CD8-positive, alpha-beta memory T cell (primary cell): ENCODE results near the gene SNX9. TPM values are rescaled to one million over a fixed set of nuclear protein-coding genes. Genes with fewer than 3 reads are reported as not detected.

Experiments used
- CTCF ChIA-PET: fragments of 350-600 bp; sonication (Branson Sonifier 250); formaldehyde crosslinking; loops from one replicate; lab custom pipeline; 2021; ENCODE audit warnings: antibody characterized with exemption; lab: Charles Lee
- POLR2A ChIA-PET: fragments of 350-600 bp; sonication (Branson Sonifier 250); formaldehyde crosslinking; loops from one replicate; lab custom pipeline; 2021; ENCODE audit warnings: antibody characterized with exemption; lab: Charles Lee
- DNase-seq, 5 donors: peaks; one replicate each; pipeline versions ENCODE4 v3.0.0 to v3.0.0-alpha.2; 2020 to 2022; ENCODE audit warnings: mixed read lengths in 1 of 5
- H3K27ac ChIP-seq: one replicate; pipeline ENCODE4 v1.7.0; 2013; ENCODE audit warnings: low read depth, mild to moderate bottlenecking, low read length, moderate library complexity
- H3K27me3 ChIP-seq: 2 replicates; pipeline ENCODE4 v1.7.0; 2013; ENCODE audit warnings: low read length, mild to moderate bottlenecking; ENCODE audit not compliant: insufficient read depth, poor library complexity, severe bottlenecking
- H3K36me3 ChIP-seq: 2 replicates; pipeline ENCODE4 v1.7.0; 2013; ENCODE audit warnings: mild to moderate bottlenecking, low read length, moderate library complexity; ENCODE audit not compliant: insufficient read depth
- H3K4me1 ChIP-seq: 2 replicates; pipeline ENCODE4 v1.7.0; 2013; ENCODE audit warnings: mild to moderate bottlenecking, low read length, moderate library complexity; ENCODE audit not compliant: insufficient read depth
- H3K4me3 ChIP-seq: 2 replicates; pipeline ENCODE4 v1.7.0; 2013; ENCODE audit warnings: mild to moderate bottlenecking, low read length
- H3K9me3 ChIP-seq: 2 replicates; pipeline ENCODE4 v1.7.0; 2013; ENCODE audit warnings: mild to moderate bottlenecking, low read length
- H3K27ac Mint-ChIP-seq, 8 donors: one replicate each; pipeline ENCODE4 v1.8.0; 2020 to 2021; ENCODE audit warnings: mixed read lengths in 8 of 8, mild to moderate bottlenecking in 6 of 8, inconsistent platforms in 3 of 8, moderate library complexity in 3 of 8
- H3K27me3 Mint-ChIP-seq, 2 donors: one replicate each; pipeline ENCODE4 v1.8.0; 2020 to 2021; ENCODE audit warnings: mixed read lengths in 2 of 2, mild to moderate bottlenecking in 1 of 2, moderate library complexity in 1 of 2
- H3K36me3 Mint-ChIP-seq, 3 donors: one replicate each; pipeline ENCODE4 v1.8.0; 2020 to 2021; ENCODE audit warnings: mixed read lengths in 3 of 3, inconsistent platforms in 1 of 3, mild to moderate bottlenecking in 1 of 3
- H3K4me1 Mint-ChIP-seq, 3 donors: one replicate each; pipeline ENCODE4 v1.8.0; 2020 to 2021; ENCODE audit warnings: mixed read lengths in 3 of 3, inconsistent platforms in 1 of 3, mild to moderate bottlenecking in 1 of 3
- H3K4me3 Mint-ChIP-seq, 7 donors: one replicate each; pipeline ENCODE4 v1.8.0; 2020 to 2021; ENCODE audit warnings: mixed read lengths in 7 of 7, mild to moderate bottlenecking in 6 of 7, moderate library complexity in 4 of 7, inconsistent platforms in 2 of 7
- H3K9me3 Mint-ChIP-seq, 5 donors: one replicate each; pipeline ENCODE4 v1.8.0; 2020 to 2022; ENCODE audit warnings: mixed read lengths in 5 of 5, mild to moderate bottlenecking in 3 of 5, moderate library complexity in 2 of 5, inconsistent platforms in 1 of 5
- polyA plus RNA-seq: library from polyadenylated mRNA; unstranded; fragments of 300-500 nt; fragmentation: Illumina TruSeq; gene quantifications from one replicate; pipeline ENCODE4 v1.2.3, GENCODE V29; 2021
- total RNA-seq, 2 experiments: library from RNA; stranded (reverse); gene quantifications; one replicate each; pipeline ENCODE4 v1.2.3, GENCODE V29; 2021

The SNX9 gene
- total and polyA plus RNA-seq, 3 experiments from 2014 or later, result 11.9 to 60.5 (median 60.3) TPM

- Mint-ChIP-seq H3K36me3 (peaks cover 0 to 3% (median 2%) of the 10 kb centered on the region in 3 donors), H3K9me3 (no peaks in the 10 kb centered on the region), H3K4me1 (peaks cover 39 to 61% (median 46%) of the 10 kb centered on the region in 3 donors), H3K27me3 (peaks cover 3 to 13% of the 10 kb centered on the region in 2 donors), H3K4me3 (peak overlapping the region in 1 of 7 donors; percentile 8), H3K27ac (peak overlapping the region in 3 of 8 donors; percentile 13 to 42 (median 28))
- ChIA-PET CTCF (interaction anchor here (1.3 to 1.4 kb wide), 3 partner anchors 10 to 69 kb away, joined by 3 to 4 read pairs (median 3); no protein-coding TSS in a partner anchor), POLR2A (no interaction called here)
- Histone ChIP-seq H3K27ac (no peak overlapping the region), H3K27me3 (no peaks in the 10 kb centered on the region), H3K9me3 (no peaks in the 10 kb centered on the region), H3K36me3 (no peaks in the 10 kb centered on the region), H3K4me3 (no peak overlapping the region), H3K4me1 (peaks cover 52% of the 10 kb centered on the region)
- DNase-seq, result no peak
Measured at GRCh38 chr6:157830354-157831017, 7.4 kb downstream of the SNX9 start.

DNA sequence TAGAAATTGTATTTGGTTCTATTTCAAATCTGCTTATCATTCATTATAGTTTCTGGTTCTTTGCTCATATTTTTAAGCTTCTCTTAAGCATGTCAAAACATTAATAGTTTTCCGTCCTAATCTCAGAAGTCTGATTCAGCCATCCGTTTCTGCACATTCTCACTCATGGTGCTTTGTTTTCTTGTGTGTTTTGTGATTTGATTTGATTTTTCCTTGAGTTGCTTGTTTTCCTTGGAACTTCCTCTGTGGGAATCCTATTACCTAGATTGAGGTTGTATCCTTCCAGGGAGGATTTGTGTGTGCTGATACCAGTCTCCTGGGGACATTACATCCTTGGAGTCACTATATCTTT is 7.9 kb downstream of the SNX9 start:
- no peak overlapping the region for H3K27ac ChIP-seq
- CTCF ChIA-PET, result interaction anchor here (1.3 to 1.4 kb wide), 3 partner anchors 9 to 70 kb away, joined by 3 to 4 read pairs (median 3); no protein-coding TSS in a partner anchor
- Mint-ChIP-seq H3K4me1 (peaks cover 38 to 61% (median 42%) of the 10 kb centered on the region in 3 donors), H3K4me3 (no peak overlapping the region), H3K27ac (no peak overlapping the region), H3K36me3 (peaks cover 0 to 5% (median 2%) of the 10 kb centered on the region in 3 donors), H3K9me3 (no peaks in the 10 kb centered on the region), H3K27me3 (peaks cover 3 to 15% of the 10 kb centered on the region in 2 donors)
- no peak overlapping the region for H3K4me3 ChIP-seq
- POLR2A ChIA-PET, result no interaction called here
- no peaks in the 10 kb centered on the region for H3K36me3 ChIP-seq
- DNase-seq, result no peak
- peaks cover 49% of the 10 kb centered on the region for H3K4me1 ChIP-seq
- no peaks in the 10 kb centered on the region for H3K27me3 ChIP-seq
- H3K9me3 ChIP-seq, result no peaks in the 10 kb centered on the region

DNA sequence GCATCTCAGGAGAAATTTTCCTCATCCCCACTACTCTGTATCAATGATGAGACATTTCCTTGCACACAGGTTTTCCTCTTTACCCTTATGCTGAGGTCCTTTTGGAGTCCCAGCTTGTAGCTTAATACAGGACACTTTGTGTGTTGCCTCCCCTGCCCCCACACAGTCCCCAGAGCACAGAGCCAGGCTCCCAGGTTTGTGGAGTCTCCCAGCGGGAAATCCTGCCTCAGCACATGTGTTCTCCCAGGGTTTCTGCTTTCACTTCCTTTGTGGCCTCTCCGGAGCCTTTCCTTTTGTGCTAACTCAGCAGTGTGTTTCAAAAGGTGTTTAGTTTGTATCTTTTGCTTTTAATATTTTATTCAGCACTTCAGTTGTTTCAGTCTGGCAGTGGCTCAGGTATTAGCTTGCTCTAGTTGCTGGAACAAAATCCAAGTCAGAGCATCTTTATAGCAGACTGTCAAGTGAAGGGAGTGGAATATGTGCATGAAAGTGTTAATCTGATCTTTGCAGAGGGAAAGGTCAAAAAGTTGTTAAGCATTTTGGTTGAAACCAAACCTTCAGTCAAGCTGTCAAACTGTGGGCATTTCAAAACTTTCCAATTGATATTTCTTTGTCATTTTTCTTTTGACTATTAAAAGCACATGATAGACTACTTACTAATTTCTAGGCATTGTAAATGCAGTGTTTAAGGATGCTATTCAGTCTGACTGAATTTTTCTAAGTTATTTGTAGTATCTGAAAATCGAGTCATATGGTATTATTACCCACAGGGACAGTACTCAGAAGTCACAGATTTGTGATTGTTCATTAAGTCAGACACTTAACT is 8.6 kb downstream of the SNX9 start:
- H3K4me3 Mint-ChIP-seq, result peak overlapping the region in 1 of 7 donors; percentile 3
- H3K4me1 Mint-ChIP-seq, result peaks cover 38 to 65% (median 42%) of the 10 kb centered on the region in 3 donors
- H3K36me3 Mint-ChIP-seq, result peaks cover 0 to 7% (median 2%) of the 10 kb centered on the region in 3 donors
- Histone ChIP-seq H3K27ac (no peak overlapping the region), H3K27me3 (no peaks in the 10 kb centered on the region), H3K9me3 (no peaks in the 10 kb centered on the region), H3K36me3 (no peaks in the 10 kb centered on the region), H3K4me3 (no peak overlapping the region), H3K4me1 (peaks cover 49% of the 10 kb centered on the region)
- no peak for DNase-seq
- ChIA-PET CTCF (interaction anchor here (1.3 to 1.7 kb wide), 4 partner anchors 9 to 70 kb away, joined by 3 to 4 read pairs (median 4); no protein-coding TSS in a partner anchor), POLR2A (no interaction called here)
- H3K27me3 Mint-ChIP-seq, result peaks cover 3 to 15% of the 10 kb centered on the region in 2 donors
- H3K27ac Mint-ChIP-seq, result peak overlapping the region in 1 of 8 donors; percentile 22
- no peaks in the 10 kb centered on the region for H3K9me3 Mint-ChIP-seq

GRCh38 chr6:157832250-157832967 is 9.4 kb downstream of the SNX9 start:
- Mint-ChIP-seq H3K27ac (no peak overlapping the region), H3K36me3 (peaks cover 0 to 7% (median 2%) of the 10 kb centered on the region in 3 donors), H3K4me3 (peak overlapping the region in 1 of 7 donors; percentile 21), H3K9me3 (no peaks in the 10 kb centered on the region), H3K27me3 (peaks cover 3 to 15% of the 10 kb centered on the region in 2 donors), H3K4me1 (peaks cover 38 to 65% (median 42%) of the 10 kb centered on the region in 3 donors)
- H3K9me3 ChIP-seq, result no peaks in the 10 kb centered on the region
- CTCF ChIA-PET, result interaction anchor here (1.7 kb wide), 1 partner anchor 41 kb away, joined by 4 read pairs; no protein-coding TSS in a partner anchor
- no peaks in the 10 kb centered on the region for H3K36me3 ChIP-seq
- POLR2A ChIA-PET, result no interaction called here
- no peak overlapping the region for H3K4me3 ChIP-seq
- no peak overlapping the region for H3K27ac ChIP-seq
- H3K27me3 ChIP-seq, result no peaks in the 10 kb centered on the region
- DNase-seq, result no peak
- H3K4me1 ChIP-seq, result peaks cover 53% of the 10 kb centered on the region

GRCh38 chr6:157834549-157834948 is 11.5 kb downstream of the SNX9 start:
- Mint-ChIP-seq H3K9me3 (no peaks in the 10 kb centered on the region), H3K27me3 (peaks cover 3 to 15% of the 10 kb centered on the region in 2 donors), H3K27ac (peak overlapping the region in 1 of 8 donors; percentile 31), H3K36me3 (peaks cover 0 to 4% (median 2%) of the 10 kb centered on the region in 3 donors), H3K4me1 (peaks cover 39 to 74% (median 48%) of the 10 kb centered on the region in 3 donors), H3K4me3 (no peak overlapping the region)
- H3K27ac ChIP-seq, result no peak overlapping the region
- ChIA-PET POLR2A (no interaction called here), CTCF (interaction anchor here (0.6 to 1.7 kb wide), 2 partner anchors 8 to 593 kb away, joined by 3 read pairs; no protein-coding TSS in a partner anchor)
- H3K27me3 ChIP-seq, result no peaks in the 10 kb centered on the region
- peaks cover 48% of the 10 kb centered on the region for H3K4me1 ChIP-seq
- no peak overlapping the region for H3K4me3 ChIP-seq
- no peaks in the 10 kb centered on the region for H3K9me3 ChIP-seq
- H3K36me3 ChIP-seq, result no peaks in the 10 kb centered on the region
- DNase-seq, result no peak

- Mint-ChIP-seq H3K27ac (no peak overlapping the region), H3K27me3 (peaks cover 6 to 7% of the 10 kb centered on the region in 2 donors), H3K9me3 (no peaks in the 10 kb centered on the region), H3K4me3 (no peak overlapping the region), H3K36me3 (peaks cover 0 to 4% (median 0%) of the 10 kb centered on the region in 3 donors), H3K4me1 (peaks cover 22 to 65% (median 31%) of the 10 kb centered on the region in 3 donors)
- DNase-seq, result no peak
- ChIA-PET POLR2A (no interaction called here), CTCF (no interaction called here)
- Histone ChIP-seq H3K27ac (no peak overlapping the region), H3K27me3 (no peaks in the 10 kb centered on the region), H3K4me1 (peaks cover 9% of the 10 kb centered on the region), H3K36me3 (no peaks in the 10 kb centered on the region), H3K9me3 (no peaks in the 10 kb centered on the region), H3K4me3 (no peak overlapping the region)
Measured at GRCh38 chr6:157838718-157839430, 15.8 kb downstream of the SNX9 start.

DNA sequence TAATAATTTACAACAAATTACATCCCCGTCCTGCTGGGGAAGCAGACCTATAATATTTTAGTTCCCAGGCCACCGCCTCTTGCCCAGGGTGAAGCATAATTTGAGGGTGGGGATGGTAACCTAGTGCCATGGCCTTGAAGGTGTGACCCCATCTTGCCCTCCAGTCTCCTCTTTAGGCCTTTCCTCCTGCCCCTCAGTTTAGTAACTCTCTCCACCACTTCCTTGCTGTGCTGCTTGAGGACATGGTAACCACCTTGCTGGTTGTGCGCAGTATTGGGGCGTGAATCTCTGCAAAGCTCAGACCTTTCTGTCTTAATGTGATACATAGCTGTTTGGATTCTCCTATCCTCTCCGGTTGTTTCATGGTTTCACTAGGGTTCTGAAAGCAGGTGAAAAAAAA is 16.6 kb downstream of the SNX9 start:
- Histone ChIP-seq H3K27ac (no peak overlapping the region), H3K9me3 (no peaks in the 10 kb centered on the region), H3K36me3 (no peaks in the 10 kb centered on the region), H3K4me3 (no peak overlapping the region), H3K27me3 (no peaks in the 10 kb centered on the region), H3K4me1 (peaks cover 8% of the 10 kb centered on the region)
- POLR2A ChIA-PET, result no interaction called here
- DNase-seq, result no peak
- H3K27me3 Mint-ChIP-seq, result peaks cover 4 to 5% of the 10 kb centered on the region in 2 donors
- H3K4me3 Mint-ChIP-seq, result no peak overlapping the region
- peaks cover 22 to 65% (median 27%) of the 10 kb centered on the region in 3 donors for H3K4me1 Mint-ChIP-seq
- CTCF ChIA-PET, result interaction anchor here (1.1 kb wide), 1 partner anchor 8 kb away, joined by 3 read pairs; no protein-coding TSS in a partner anchor
- no peak overlapping the region for H3K27ac Mint-ChIP-seq
- H3K36me3 Mint-ChIP-seq, result peaks cover 0 to 4% (median 0%) of the 10 kb centered on the region in 3 donors
- no peaks in the 10 kb centered on the region for H3K9me3 Mint-ChIP-seq
